Endodermal cell (in vitro differentiated cells): ENCODE measurements around the gene SNRPB. TPM values are rescaled to one million over a fixed set of nuclear protein-coding genes. Genes with fewer than 3 reads are reported as not detected.

ENCODE experiments used
- DNase-seq: peaks from one replicate; pipeline ENCODE4 v3.0.0-alpha.2; 2017
- H3K27ac ChIP-seq: 2 replicates; pipeline ENCODE4 v1.5.1; 2013; ENCODE audit warnings: mild to moderate bottlenecking, low read depth, low read length, moderate library complexity
- H3K27me3 ChIP-seq: 2 replicates; pipeline ENCODE4 v1.6.1; 2013; ENCODE audit warnings: mild to moderate bottlenecking, low read length, moderate library complexity; ENCODE audit not compliant: insufficient read depth, control insufficient read depth, poor library complexity, severe bottlenecking
- H3K36me3 ChIP-seq: 2 replicates; pipeline ENCODE4 v1.7.0; 2013; ENCODE audit warnings: mild to moderate bottlenecking, low read length, moderate library complexity; ENCODE audit not compliant: control insufficient read depth, insufficient read depth
- H3K4me1 ChIP-seq: one replicate; pipeline ENCODE4 v1.7.0; 2013; ENCODE audit warnings: low read length; ENCODE audit not compliant: control insufficient read depth, insufficient read depth
- H3K4me3 ChIP-seq: 2 replicates; pipeline ENCODE4 v1.5.1; 2013; ENCODE audit warnings: mild to moderate bottlenecking, low read length, moderate library complexity
- H3K9ac ChIP-seq: 2 replicates; pipeline ENCODE4 v1.6.1; 2013; ENCODE audit warnings: mild to moderate bottlenecking, low read length, moderate library complexity; ENCODE audit not compliant: poor library complexity, severe bottlenecking; ENCODE audit errors: extremely low read depth
- H3K9me3 ChIP-seq: 2 replicates; pipeline ENCODE4 v1.6.1; 2013; ENCODE audit warnings: mild to moderate bottlenecking, low read length, moderate library complexity; ENCODE audit not compliant: control insufficient read depth
- H3K27ac Mint-ChIP-seq: 2 replicates; pipeline ENCODE4 v1.8.0; 2020; ENCODE audit warnings: mixed read lengths
- H3K27me3 Mint-ChIP-seq: 2 replicates; pipeline ENCODE4 v1.8.0; 2021; ENCODE audit warnings: mild to moderate bottlenecking, mixed read lengths; ENCODE audit not compliant: insufficient read depth
- H3K36me3 Mint-ChIP-seq: 2 replicates; pipeline ENCODE4 v1.8.0; 2020; ENCODE audit warnings: low read depth, mixed read lengths
- H3K4me1 Mint-ChIP-seq: 2 replicates; pipeline ENCODE4 v1.8.0; 2020; ENCODE audit warnings: mixed read lengths
- H3K4me3 Mint-ChIP-seq: 2 replicates; pipeline ENCODE4 v1.8.0; 2020; ENCODE audit warnings: mild to moderate bottlenecking, moderate library complexity, mixed read lengths
- H3K9me3 Mint-ChIP-seq: 2 replicates; pipeline ENCODE4 v1.8.0; 2020; ENCODE audit warnings: mild to moderate bottlenecking, mixed read lengths
- WGBS, 2 experiments: methylation state at CpG; one replicate each; pipeline versions ENCODE4 v1.1.5 to v1.1.7; 2013; ENCODE audit warnings: missing lambda C conversion rate in 2 of 2, mixed read lengths in 1 of 2; ENCODE audit not compliant: insufficient coverage in 1 of 2, insufficient read length in 1 of 2; 5-methylcytosine and 5-hydroxymethylcytosine counted together
- total RNA-seq, 2 donors: library from RNA; stranded (reverse); fragmentation: NEBNext Ultra II Directional in 1 of 2; extraction: Animal tissue kit (Norgen Biotek cat#: 25700) in 1 of 2; gene quantifications; 2 replicates in 1 of 2; 3 replicates in 1 of 2; pipeline ENCODE4 v1.2.1, GENCODE V29; 2021
- TF ChIP-seq, protein P1 (sequence below): fragments of 200-600 bp; sonication (generic); conservative IDR thresholded peaks from 2 replicates; pipeline ENCODE4 v1.5.0; 2021; ENCODE audit warnings: antibody characterized with exemption, mild to moderate bottlenecking

The SNRPB gene
- total RNA-seq, 2 donors from 2014 or later = 277 to 310 TPM

DNA sequence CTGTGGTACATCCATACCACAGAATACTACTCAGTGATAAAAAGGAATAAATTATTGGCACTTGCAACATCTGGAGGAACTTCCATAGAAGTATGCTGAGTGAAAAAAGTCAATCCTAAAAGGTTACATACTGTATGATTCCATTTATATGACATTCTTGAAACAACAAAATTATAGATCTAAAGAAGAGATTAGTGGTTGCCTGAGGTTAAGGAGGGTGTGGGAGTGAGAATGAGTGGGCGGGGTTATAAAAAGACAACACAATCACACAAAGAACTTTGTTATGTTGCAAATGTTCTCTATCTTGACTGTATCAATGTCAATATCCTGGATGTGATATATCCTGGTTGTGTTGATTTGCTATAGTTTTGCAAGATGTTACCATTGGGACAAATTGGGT, 21.2 kb downstream of the SNRPB start:
- Histone ChIP-seq H3K4me3 (no peak overlapping the region), H3K4me1 (no peaks in the 10 kb centered on the region), H3K9me3 (no peaks in the 10 kb centered on the region), H3K27ac (no peak overlapping the region), H3K27me3 (no peaks in the 10 kb centered on the region), H3K9ac (no peak overlapping the region), H3K36me3 (no peaks in the 10 kb centered on the region)
- peaks cover 3% of the 10 kb centered on the region for H3K27me3 Mint-ChIP-seq
- TF ChIP-seq, protein P1, sequence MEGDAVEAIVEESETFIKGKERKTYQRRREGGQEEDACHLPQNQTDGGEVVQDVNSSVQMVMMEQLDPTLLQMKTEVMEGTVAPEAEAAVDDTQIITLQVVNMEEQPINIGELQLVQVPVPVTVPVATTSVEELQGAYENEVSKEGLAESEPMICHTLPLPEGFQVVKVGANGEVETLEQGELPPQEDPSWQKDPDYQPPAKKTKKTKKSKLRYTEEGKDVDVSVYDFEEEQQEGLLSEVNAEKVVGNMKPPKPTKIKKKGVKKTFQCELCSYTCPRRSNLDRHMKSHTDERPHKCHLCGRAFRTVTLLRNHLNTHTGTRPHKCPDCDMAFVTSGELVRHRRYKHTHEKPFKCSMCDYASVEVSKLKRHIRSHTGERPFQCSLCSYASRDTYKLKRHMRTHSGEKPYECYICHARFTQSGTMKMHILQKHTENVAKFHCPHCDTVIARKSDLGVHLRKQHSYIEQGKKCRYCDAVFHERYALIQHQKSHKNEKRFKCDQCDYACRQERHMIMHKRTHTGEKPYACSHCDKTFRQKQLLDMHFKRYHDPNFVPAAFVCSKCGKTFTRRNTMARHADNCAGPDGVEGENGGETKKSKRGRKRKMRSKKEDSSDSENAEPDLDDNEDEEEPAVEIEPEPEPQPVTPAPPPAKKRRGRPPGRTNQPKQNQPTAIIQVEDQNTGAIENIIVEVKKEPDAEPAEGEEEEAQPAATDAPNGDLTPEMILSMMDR = no peak
- DNase-seq = no peak
- no peaks in the 10 kb centered on the region for H3K4me1 Mint-ChIP-seq
- H3K36me3 Mint-ChIP-seq = no peaks in the 10 kb centered on the region
- no CpG with 5 or more reads among the region's 1 CpG for WGBS, 2 experiments
- H3K9me3 Mint-ChIP-seq = no peaks in the 10 kb centered on the region
- H3K4me3 Mint-ChIP-seq = no peak overlapping the region
- H3K27ac Mint-ChIP-seq = no peak overlapping the region

DNA sequence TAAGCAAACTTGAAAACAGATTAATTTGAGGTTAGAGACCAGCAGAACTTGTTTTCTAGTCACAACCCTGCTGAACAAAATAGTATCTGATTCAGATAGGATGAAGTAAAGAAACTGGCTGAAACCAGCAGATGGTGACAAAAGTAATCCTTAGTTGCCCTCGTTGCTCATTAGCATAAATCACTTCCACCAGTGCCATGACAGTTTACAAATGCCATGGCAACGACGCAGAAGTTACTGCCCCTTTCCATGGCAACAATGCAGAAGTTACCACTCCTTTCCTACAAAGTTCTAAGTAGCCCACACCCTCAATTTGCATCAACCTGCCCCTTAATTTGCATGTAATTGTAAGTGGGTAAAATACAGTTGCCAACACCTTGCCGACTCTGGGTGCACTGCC, 23.7 kb downstream of the SNRPB start:
- Histone ChIP-seq H3K27ac (no peak overlapping the region), H3K36me3 (no peaks in the 10 kb centered on the region), H3K4me3 (no peak overlapping the region), H3K9me3 (no peaks in the 10 kb centered on the region), H3K27me3 (no peaks in the 10 kb centered on the region), H3K4me1 (no peaks in the 10 kb centered on the region), H3K9ac (no peak overlapping the region)
- no peaks in the 10 kb centered on the region for H3K36me3 Mint-ChIP-seq
- no peaks in the 10 kb centered on the region for H3K9me3 Mint-ChIP-seq
- H3K4me3 Mint-ChIP-seq = no peak overlapping the region
- WGBS, 2 experiments = 77 to 78% methylated on average over 3 to 4 of the region's 4 CpGs
- H3K4me1 Mint-ChIP-seq = no peaks in the 10 kb centered on the region
- peaks cover 6% of the 10 kb centered on the region for H3K27me3 Mint-ChIP-seq
- DNase-seq = peak; percentile 58
- no peak overlapping the region for H3K27ac Mint-ChIP-seq
- TF ChIP-seq, protein P1 = no peak

DNA sequence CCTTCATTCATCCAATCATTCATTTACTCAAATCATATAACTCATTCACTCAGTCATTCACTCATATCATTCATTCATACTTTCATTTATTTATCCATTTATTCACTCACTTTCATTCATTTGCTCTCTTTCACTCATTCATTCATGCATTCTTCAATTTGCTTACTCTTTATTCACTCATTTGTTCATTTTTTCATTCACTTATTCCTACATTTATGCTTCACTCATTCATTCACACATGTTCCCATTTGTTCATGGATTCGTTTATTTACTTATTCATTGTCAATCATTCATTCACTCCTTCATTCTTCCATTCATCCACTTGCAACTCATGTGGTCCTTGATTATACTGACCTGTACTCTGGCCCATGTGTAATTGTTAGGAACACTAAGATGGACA, 39.4 kb downstream of the SNRPB start:
- DNase-seq = no peak
- Mint-ChIP-seq H3K27me3 (peaks cover 9% of the 10 kb centered on the region), H3K4me1 (no peaks in the 10 kb centered on the region), H3K36me3 (no peaks in the 10 kb centered on the region), H3K4me3 (no peak overlapping the region), H3K27ac (no peak overlapping the region), H3K9me3 (no peaks in the 10 kb centered on the region)
- no peaks in the 10 kb centered on the region for H3K4me1 ChIP-seq
- H3K4me3 ChIP-seq = no peak overlapping the region
- TF ChIP-seq, protein P1 = no peak
- no peak overlapping the region for H3K27ac ChIP-seq
- H3K36me3 ChIP-seq = no peaks in the 10 kb centered on the region
- H3K9ac ChIP-seq = no peak overlapping the region
- WGBS, 2 experiments = 74 to 86% methylated on average over 1 of the region's 1 CpG
- no peaks in the 10 kb centered on the region for H3K27me3 ChIP-seq
- H3K9me3 ChIP-seq = no peaks in the 10 kb centered on the region
